DOHH2 (cell line): ENCODE data around the gene GTF2IRD2.
"Not testable (repeated sequence)": the region's sequence is repeated elsewhere in the genome, so short reads cannot be mapped to it uniquely, and the experiment has no call there.

Experiments
- CTCF ChIP-seq: fragments of 200-600 bp; sonication (generic); IDR thresholded peaks from one replicate; pipeline ENCODE4 v1.5.1; 2014; ENCODE audit warnings: antibody characterized with exemption, mild to moderate bottlenecking, low read depth, low read length; ENCODE audit not compliant: poor library complexity, severe bottlenecking
- EZH2phosphoT487 ChIP-seq: fragments of 200-600 bp; sonication (generic); IDR thresholded peaks from 2 replicates; pipeline ENCODE4 v1.6.1; 2017; ENCODE audit warnings: borderline replicate concordance, mild to moderate bottlenecking, antibody characterized with exemption, low read length, moderate library complexity, mixed read lengths

GRCh38 chr7:74758982-74759381 is 92.4 kb downstream of the GTF2IRD2 start:
- TF ChIP-seq CTCF, EZH2phosphoT487: not testable (repeated sequence)
